HepG2 (cell line): ENCODE data around the gene TMEM250.

Source experiments
- TP53 ChIP-seq: sonication (generic); formaldehyde crosslinking; conservative IDR thresholded peaks from 2 replicates; pipeline ENCODE4 v1.4.0; 2020; ENCODE audit warnings: missing genetic modification reagents
- TF ChIP-seq, protein P1 (sequence below): sonication (generic); formaldehyde crosslinking; IDR thresholded peaks from 2 replicates; pipeline ENCODE4 v1.5.0; 2020; ENCODE audit warnings: mild to moderate bottlenecking, missing genetic modification reagents, moderate library complexity

DNA sequence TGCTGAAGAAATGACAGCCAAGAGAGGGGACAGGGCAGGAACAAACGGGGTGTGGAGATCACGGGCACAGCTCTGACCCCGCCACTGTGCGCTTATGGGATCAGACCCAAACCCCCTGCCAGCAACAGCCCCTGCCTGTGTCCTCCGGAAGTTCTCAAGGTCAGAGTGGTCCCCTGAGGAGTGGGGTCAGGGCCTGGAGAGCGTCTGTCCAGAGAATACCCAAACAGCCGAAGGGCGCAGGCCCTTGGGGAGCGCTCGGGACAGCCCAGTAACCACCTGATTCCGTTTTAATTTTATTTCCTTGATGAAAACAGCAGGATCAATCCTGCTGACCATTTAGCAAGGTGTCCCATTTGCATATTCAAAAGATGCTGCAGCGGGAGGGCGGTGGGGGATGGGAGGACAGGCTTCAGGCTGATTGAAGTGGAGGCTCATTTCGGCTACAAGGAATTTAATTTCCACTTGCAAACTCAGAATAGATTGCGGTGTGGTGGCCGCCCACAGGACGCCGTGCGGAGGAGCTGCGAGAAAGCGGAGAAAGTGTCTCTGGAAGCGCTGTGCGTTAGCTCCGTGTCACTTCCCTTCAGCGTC is 32.6 kb upstream of the TMEM250 start:
- no peak for TF ChIP-seq TP53 (CRISPR knock-in tag)
- TF ChIP-seq, protein P1, sequence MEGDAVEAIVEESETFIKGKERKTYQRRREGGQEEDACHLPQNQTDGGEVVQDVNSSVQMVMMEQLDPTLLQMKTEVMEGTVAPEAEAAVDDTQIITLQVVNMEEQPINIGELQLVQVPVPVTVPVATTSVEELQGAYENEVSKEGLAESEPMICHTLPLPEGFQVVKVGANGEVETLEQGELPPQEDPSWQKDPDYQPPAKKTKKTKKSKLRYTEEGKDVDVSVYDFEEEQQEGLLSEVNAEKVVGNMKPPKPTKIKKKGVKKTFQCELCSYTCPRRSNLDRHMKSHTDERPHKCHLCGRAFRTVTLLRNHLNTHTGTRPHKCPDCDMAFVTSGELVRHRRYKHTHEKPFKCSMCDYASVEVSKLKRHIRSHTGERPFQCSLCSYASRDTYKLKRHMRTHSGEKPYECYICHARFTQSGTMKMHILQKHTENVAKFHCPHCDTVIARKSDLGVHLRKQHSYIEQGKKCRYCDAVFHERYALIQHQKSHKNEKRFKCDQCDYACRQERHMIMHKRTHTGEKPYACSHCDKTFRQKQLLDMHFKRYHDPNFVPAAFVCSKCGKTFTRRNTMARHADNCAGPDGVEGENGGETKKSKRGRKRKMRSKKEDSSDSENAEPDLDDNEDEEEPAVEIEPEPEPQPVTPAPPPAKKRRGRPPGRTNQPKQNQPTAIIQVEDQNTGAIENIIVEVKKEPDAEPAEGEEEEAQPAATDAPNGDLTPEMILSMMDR (CRISPR knock-in tag): no peak
